ENCODE measurements around the gene UBD.

DNA sequence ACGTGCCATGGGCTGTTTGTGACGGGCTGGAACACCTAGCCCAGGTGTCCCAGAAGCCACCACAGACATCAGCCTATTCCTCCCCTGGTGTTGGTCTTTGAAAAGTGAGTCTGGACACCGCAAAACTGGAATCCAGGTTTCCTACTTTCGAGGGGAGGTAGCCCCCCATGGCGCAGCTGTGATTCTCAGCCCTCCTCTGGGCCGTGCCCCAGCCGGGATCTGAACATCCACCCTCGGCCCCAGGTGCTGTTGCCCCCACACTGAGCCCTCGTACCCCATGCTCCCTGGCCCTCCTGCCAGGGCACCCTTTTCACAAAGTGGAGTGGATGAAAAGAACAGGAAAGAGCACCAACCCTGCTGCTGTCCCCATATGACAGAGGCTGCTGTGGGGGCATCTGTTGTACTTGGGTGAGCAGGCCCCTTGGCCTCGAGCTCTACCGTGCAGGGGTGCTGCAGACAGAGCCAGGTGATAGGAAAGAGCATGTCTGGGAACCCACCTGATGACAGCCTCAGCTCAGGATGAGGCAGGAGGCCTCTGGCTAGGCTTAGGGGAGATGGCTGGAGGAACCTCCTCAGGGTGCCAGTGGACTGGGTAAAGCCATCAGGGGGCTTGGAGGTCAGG is 53.0 kb downstream of the UBD start:
- TF ChIP-seq POU6F1 (CRISPR knock-in tag; IDR thresholded peaks at IDR 0.05; ENCODE audit: borderline replicate concordance, low read depth) (no peak), TOX (CRISPR knock-in tag; IDR thresholded peaks at IDR 0.05; ENCODE audit: borderline replicate concordance) (no peak), ARNTL (CRISPR knock-in tag; IDR thresholded peaks at IDR 0.05; ENCODE audit: borderline replicate concordance, low read depth) (no peak), ZFP3 (CRISPR knock-in tag; IDR thresholded peaks at IDR 0.05) (no peak), CREB5 (CRISPR knock-in tag; IDR thresholded peaks at IDR 0.05; ENCODE audit: low read depth) (no peak), CSDC2 (CRISPR knock-in tag; IDR thresholded peaks at IDR 0.05) (no peak), ISL1 (CRISPR knock-in tag; IDR thresholded peaks at IDR 0.05) (no peak), BACH2 (CRISPR knock-in tag; IDR thresholded peaks at IDR 0.05; ENCODE audit: borderline replicate concordance) (no peak), ZNF8 (CRISPR knock-in tag; IDR thresholded peaks at IDR 0.05) (no peak), TCF4 (CRISPR knock-in tag; IDR thresholded peaks at IDR 0.05; ENCODE audit: borderline replicate concordance) (no peak), ZNF565 (CRISPR knock-in tag; conservative IDR thresholded peaks at IDR 0.05; ENCODE audit: low read depth) (no peak)
- TF ChIP-seq, protein P1, sequence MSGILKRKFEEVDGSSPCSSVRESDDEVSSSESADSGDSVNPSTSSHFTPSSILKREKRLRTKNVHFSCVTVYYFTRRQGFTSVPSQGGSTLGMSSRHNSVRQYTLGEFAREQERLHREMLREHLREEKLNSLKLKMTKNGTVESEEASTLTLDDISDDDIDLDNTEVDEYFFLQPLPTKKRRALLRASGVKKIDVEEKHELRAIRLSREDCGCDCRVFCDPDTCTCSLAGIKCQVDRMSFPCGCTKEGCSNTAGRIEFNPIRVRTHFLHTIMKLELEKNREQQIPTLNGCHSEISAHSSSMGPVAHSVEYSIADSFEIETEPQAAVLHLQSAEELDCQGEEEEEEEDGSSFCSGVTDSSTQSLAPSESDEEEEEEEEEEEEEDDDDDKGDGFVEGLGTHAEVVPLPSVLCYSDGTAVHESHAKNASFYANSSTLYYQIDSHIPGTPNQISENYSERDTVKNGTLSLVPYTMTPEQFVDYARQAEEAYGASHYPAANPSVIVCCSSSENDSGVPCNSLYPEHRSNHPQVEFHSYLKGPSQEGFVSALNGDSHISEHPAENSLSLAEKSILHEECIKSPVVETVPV (CRISPR knock-in tag; IDR thresholded peaks at IDR 0.05) = no peak

Measured in SK-N-SH treated with all-trans-retinoic acid at 6 μM for 48 hours (cell line).